Activated CD4-positive, alpha-beta T cell treated with anti-CD3 and anti-CD28 coated beads for 4 hours (primary cell): Measurements from ENCODE around the gene DNAJB1.
"Not testable (repeated sequence)": the region's sequence is repeated elsewhere in the genome, so short reads cannot be mapped to it uniquely, and the experiment has no call there.

ENCODE experiments used
- DNase-seq, 2 donors: peaks; one replicate each; pipeline ENCODE4 v3.0.0-alpha.2; 2020

DNAJB1 gene

GRCh38 chr19:14517840-14518505 is at the start of gene DNAJB1:
Gene DNAJB1, minus strand, starts transcription at chr19:14518397. Its CDS starts 48 bp downstream, at chr19:14518349.
- DNase-seq: peak; percentile 37 to 60

GRCh38 chr19:14567079-14567478 is 48.9 kb upstream of the DNAJB1 start:
- no peak for DNase-seq

- no peak for DNase-seq
Observed at GRCh38 chr19:14566712-14567077, 48.5 kb upstream of the DNAJB1 start.

- DNase-seq: no peak
Observed at GRCh38 chr19:14565765-14566711, 47.8 kb upstream of the DNAJB1 start.

GRCh38 chr19:14565298-14565679 is 47.1 kb upstream of the DNAJB1 start:
- no peak for DNase-seq

GRCh38 chr19:14564652-14565297 is 46.6 kb upstream of the DNAJB1 start:
- DNase-seq: not testable (repeated sequence)

- peak in 1 of 2 donors; percentile 23 for DNase-seq
Observed at GRCh38 chr19:14563989-14564651, 45.9 kb upstream of the DNAJB1 start.

- no peak for DNase-seq
Observed at GRCh38 chr19:14563590-14563926, 45.4 kb upstream of the DNAJB1 start.

GRCh38 chr19:14562660-14563589 is 44.7 kb upstream of the DNAJB1 start:
- no peak for DNase-seq

GRCh38 chr19:14561847-14562351 is 43.7 kb upstream of the DNAJB1 start:
- DNase-seq: no peak

- DNase-seq: no peak
Observed at GRCh38 chr19:14561249-14561648, 43.1 kb upstream of the DNAJB1 start.

GRCh38 chr19:14560776-14561108 is 42.5 kb upstream of the DNAJB1 start:
- DNase-seq: no peak

GRCh38 chr19:14559916-14560775 is 41.9 kb upstream of the DNAJB1 start:
- DNase-seq: no peak

GRCh38 chr19:14558370-14559066 is 40.3 kb upstream of the DNAJB1 start:
- DNase-seq: no peak

GRCh38 chr19:14556662-14557188 is 38.5 kb upstream of the DNAJB1 start:
- peak; percentile 62 to 69 for DNase-seq

GRCh38 chr19:14555918-14556661 is 37.9 kb upstream of the DNAJB1 start:
- no peak for DNase-seq

- no peak for DNase-seq
Observed at GRCh38 chr19:14554382-14554812, 36.2 kb upstream of the DNAJB1 start.

- DNase-seq: no peak
Observed at GRCh38 chr19:14553939-14554243, 35.7 kb upstream of the DNAJB1 start.
